GM18517 (cell line): ENCODE results near the gene OSBPL2.
A peak's percentile ranks its signal among the peaks of the same experiment; 100 is the strongest.

ENCODE experiments used
- ATAC-seq: cut with Tn5 transposase; IDR thresholded peaks from one replicate; pipeline ENCODE4 v1.9.1; 2021; ENCODE audit warnings: mild to moderate bottlenecking, moderate library complexity; ENCODE audit not compliant: unreplicated experiment

OSBPL2 gene

DNA sequence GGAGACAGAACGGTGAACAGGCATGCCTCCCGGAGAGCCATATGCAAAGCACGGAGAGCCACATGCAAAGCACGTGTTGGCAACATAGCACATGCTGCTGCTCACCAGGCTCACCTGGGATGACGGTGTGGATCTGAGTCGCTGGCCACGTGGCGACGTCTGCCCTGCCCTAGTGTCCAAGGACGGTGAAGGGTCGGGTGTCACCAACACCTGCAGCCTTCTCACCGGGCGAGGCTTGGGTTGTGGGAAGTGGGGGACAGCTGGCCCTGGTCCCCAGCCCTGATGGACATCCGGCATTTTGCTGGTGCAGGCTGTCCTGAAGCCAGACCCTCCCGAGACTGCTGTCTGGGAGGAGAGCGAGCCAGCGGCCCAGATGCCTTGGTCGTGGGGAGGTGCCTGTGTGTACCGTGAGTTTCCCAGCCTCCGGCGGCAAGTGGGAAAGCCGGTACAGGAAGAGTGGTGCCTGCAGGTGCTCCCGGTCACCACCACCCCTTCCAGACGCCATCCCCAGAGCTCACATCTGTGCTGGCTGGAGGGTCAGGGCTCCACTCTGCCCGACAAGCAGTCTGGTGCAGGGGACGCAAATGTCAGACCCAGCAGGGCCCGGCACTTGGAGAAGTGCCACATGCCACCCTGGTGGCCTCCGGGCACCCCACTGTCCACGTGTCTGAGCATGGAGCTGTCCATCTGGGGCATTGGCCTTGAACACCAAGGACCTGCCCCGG is 58.6 kb downstream of the OSBPL2 start:
- no peak for ATAC-seq

DNA sequence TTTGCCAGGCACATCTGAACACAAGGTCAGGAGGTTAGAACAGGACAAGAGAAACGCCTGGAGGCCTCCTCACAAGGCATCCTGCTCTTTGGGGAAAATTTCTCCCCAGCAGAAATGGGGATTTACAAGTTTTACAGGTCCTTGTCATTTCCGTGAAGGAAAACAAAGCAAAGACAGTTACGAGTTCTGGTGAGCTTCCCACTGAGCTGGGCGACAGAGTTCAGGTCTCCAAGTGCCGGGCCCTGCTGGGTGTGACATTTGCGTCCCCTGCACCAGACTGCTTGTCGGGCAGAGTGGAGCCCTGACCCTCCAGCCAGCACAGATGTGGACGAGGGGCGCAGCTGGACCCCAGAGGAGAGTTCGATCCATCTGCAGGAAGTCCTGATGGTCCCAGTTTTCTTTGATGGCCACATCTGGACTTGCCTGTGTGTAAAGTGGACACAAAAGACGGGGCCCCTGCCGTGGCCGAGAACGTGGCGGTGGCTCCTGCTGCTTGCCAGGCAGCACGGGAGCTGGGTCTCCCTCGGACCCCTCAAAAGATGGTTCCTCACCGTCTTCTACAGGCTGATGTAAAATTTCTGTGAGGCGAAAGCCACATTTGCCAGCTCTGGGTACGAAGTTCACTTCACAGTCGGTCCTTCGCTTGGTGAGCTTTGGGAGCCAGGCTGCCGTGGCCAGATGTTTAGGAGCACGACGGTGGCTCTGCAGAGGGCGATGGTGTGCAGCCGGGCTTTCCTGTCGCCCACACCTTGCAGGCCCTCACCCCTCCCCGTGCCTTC is 59.3 kb downstream of the OSBPL2 start:
- ATAC-seq: no peak

DNA sequence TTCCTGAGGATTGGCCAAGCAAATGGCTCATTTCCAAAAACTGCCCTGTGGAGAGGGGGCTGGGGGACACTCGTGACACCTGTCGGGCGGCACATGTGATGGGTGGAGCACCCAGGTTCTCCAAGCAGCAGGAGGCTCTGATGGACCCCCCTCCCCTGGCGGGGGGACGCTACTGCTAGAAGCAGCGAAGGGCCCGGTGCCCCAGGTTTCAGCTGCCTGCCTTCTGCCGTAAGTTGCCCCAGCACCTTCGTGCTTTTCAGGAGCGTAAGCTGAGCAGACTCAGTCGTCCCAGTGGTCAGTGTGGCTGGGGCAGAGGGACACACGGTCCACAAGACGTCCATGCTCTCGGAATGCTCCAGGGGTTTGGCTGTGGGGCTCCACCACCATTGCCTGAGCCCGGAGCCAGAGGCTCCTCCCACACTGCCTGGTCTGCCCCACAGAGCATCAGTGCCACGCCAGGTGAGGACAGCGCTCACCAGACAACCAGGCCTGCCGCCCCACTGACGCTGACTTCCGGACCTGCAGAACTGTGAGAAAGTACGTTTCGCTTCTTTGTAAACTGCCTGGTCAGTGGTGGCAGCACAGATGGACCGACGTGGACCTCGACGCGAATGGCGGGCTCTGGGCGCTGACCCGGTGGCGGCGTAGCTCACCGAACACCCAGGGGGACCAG is 60.4 kb downstream of the OSBPL2 start:
- no peak for ATAC-seq

DNA sequence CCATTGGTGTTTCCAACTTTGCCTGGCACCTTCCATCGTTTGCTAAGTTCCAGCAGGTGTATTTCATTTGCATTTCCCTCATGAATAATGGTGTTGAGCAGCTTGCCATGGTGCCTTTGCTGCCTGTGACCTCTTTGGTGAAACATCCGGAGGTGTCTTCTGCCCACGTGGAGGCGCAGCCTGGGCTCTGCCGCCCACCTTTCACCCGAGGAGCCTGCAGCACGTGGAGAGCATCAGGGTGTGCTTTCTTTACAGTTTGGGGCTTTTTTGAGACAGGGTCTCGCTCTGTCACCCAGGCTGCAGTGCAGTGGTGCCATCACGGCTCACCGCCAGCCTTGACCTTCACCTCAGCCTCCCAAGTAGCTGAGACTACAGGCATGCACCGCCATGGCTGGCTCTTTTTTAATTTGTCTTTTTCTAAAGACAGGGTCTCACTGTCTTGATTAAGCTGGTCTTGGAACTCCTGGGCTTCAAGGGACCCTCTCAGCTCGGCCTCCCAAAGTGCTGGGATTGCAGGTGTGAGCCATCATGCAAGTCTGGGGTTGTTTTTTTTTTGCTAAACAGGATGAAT is 61.4 kb downstream of the OSBPL2 start:
- ATAC-seq: no peak

DNA sequence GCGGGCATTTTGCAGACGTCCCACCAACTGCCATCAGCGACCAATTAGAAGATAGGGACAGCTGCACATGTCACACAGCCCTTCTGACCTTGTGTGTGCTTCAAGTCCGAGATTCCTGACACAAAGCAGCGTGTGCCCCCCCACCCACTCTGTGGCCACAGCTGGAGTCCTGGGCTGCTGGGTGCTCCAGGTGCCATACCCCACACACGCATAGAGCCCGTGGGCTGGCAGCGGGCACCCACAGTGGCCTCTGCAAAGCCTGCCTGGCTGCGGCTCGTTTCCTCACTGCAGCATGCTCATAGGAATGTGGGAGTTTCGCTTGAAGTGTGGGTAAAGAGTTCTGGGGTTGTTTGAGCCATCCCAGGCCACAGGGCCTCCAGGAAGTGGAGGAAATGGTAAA is 62.0 kb downstream of the OSBPL2 start:
- no peak for ATAC-seq

DNA sequence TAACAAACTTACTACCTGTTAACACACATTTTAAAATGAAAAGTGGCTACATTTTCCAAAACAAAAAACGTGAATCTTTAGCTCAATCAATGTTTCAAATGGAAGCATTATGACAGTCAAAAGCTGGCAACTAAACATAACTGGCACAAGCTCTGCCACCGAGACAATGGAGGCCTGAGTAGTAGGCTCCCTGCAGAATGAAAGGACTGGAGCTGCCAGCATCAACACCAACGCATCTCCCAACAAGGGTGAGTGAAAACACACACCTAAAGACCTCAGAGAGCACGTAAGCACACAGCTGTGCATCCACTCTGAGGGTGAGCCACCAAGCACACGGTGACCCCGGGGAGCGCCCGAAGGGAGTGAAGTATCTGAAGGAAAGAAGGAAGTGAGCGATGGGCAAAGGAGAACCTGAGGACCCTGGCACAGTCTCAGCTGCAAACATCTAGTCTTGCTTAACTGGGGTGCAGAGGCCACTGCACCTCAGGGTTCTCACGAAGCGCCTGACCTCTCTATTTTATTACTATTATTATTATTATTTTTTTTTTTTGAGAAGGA is 62.9 kb downstream of the OSBPL2 start:
- no peak for ATAC-seq

DNA sequence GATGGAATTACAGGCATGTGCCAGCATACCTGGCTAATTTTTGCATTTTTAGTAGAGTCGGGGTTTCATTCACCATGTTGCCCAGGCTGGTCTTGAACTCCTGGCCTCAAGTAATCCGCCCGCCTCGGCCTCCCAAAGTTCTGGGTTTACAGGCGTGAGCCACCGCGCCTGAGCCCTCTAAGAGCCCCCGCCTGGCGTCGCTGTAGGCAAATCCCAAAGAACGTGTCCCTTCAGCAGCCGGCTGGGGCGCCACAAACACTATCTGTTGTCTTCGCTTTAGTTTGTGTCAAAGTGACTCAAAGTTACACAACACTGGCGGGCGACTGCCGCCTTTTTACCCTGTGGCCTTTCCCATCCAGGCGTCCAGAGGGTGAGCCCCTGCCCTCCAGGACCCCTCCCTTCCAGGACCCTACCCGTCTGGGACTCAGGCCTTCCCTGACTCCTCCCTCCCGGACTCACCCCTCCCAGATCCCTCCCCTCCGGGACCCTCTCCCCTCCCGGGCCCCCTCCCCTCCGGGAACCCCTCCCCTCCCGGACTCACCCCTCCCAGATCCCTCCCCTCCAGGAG is 63.5 kb downstream of the OSBPL2 start:
- peak; percentile 38 for ATAC-seq

DNA sequence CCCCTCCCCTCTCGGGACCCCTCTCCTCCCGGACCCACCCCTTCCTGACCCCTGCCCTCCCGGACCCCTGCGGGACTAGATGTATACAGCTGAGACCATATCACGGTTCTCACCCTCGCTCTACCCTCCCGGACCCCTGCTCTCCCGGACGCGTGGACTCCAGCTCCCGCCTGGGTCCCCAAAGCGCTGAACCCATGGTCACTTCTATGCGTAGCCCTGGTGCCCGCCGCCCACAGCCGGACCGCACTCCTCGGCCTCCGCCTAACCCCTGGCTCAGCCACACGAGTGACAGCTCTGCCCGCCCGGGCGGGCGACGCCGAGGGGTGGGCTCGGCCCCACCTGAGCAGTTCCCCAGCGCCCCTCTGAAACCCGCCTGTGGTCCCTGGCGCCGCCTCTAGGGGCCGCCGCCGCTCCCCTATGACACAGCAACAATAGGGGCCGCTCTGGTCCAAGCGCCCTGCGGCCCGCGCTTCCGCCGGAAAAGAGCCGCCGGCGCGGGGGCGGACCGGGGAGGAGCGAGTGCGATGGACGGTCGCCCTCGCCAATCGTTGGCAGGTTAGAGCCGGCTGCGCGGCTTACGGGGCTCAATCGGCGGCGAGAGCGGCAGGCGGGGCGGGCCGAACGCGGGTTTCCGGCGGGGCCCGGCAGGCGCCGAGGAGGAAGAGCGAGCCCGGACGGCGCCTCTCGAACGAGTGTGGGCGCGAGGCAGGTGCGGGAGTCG is 64.2 kb downstream of the OSBPL2 start, which contains the start of gene ADRM1:
TSS of gene ADRM1 (plus strand) at position 657 of the 721 bp plus-strand sequence. CDS start 572 bp downstream, outside the sequence.
- peak; percentile 84 for ATAC-seq

DNA sequence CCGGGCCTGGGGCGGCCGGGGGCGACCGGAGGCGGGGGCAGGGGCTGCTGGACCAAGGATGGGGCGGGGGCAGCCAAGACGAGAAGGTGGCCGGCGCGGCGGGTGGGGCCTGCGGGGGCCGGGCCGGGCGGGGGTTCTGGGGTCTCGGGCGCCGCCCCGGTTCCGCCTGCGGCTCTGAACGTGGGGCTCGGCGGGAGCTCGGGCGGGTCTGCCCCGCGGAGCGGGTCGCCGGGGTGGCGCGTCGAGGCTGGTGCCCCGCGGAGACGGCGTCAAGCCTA is 64.7 kb downstream of the OSBPL2 start:
- ATAC-seq: no peak

DNA sequence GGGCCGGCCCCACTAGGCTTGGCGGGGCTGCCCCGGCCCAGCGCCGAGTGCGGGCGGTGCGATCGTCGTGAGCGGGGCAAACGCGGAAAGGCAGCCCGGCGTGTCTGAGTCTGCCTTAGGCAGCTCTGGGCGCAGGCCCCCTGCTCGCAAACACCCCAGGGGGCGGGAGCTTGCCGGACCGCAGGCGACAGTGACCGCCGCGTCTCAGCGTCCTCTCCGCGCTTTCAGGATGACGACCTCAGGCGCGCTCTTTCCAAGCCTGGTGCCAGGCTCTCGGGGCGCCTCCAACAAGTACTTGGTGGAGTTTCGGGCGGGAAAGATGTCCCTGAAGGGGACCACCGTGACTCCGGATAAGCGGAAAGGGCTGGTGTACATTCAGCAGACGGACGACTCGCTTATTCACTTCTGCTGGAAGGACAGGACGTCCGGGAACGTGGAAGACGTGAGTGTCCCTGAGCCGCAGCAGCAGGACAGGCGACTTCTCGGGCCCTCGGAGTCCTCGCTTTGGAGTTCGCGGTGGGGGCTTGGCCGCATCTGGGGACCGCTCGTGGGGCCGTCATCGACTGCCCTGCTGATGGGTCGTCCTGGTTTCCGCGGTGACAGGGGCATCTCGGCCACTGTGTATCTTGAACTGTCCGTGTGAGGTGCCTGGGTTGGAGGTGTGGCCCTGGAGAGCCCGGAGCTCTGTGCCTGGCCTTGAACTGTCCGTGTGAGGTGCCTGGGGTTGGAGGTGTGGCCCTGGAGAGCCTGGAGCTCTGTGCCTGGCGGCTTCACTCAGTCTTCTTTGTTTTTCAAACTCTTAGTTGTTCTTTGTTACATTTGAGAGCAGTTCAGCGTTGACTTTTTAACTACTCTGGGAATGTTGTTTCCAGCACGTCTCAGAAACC is 65.3 kb downstream of the OSBPL2 start:
- peak; percentile 9 for ATAC-seq

DNA sequence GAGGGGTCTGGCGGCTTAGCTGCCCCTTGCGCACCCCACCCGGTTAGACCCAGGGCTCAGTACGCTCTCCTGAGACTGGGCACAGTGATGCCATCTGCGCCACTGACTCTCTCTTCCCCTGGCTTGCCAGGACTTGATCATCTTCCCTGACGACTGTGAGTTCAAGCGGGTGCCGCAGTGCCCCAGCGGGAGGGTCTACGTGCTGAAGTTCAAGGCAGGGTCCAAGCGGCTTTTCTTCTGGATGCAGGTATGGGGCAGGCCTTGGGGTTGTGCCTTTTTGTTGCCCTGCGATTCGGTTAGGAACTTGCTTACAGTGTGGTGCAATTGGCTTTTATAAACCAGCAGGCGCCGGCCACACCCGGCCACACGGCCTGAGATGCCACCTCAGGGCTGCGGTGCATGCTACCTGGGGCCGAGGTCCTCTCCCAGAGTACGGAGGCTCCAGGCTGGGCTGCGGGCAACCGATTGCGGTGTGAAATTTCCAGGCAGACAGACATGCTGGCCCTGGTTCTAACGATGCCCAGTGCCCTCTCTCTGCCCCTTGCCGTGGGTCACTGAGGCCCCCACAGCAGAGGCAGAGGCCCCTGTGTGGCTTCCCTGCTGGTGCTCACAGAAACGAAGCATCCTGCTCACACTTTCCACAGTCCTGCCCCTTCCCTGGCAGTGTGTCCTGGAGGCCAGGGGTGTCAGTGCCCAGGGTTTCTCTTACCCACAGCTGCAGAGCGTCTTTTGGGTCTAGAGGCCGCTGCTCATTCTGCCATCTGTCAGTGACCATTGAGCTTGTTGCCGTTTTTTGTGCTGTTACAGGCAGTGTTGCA is 66.2 kb downstream of the OSBPL2 start:
- no peak for ATAC-seq

DNA sequence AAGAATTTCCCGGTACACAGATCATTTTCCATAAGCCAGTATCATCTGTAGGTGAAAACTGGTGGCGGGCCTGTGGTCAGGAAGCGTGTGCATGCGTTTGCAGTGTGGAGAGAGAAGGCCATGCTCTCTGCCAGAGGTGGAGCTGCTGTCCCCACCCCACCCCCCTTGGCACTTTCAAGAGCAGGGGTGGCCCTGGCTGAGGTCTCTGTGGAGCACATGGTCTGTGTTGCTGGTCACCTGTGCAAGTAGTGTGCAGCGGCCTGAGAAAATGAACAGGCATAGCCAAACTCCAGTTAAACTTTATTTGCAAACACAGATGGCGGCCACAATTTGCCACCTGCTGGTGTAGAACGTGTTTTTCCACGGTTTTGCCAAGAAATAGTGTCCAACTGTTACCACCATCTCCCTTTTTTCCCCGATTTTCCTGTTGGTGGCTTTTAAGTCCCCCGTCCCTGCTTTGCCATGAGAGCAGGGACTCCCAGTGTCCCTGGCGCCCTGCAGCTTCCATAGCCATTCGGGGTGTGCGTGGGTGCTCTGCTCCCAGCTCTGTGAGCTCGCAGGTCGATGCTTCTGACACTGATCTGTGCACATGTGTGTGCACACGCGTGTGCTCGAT is 66.9 kb downstream of the OSBPL2 start:
- ATAC-seq: no peak

DNA sequence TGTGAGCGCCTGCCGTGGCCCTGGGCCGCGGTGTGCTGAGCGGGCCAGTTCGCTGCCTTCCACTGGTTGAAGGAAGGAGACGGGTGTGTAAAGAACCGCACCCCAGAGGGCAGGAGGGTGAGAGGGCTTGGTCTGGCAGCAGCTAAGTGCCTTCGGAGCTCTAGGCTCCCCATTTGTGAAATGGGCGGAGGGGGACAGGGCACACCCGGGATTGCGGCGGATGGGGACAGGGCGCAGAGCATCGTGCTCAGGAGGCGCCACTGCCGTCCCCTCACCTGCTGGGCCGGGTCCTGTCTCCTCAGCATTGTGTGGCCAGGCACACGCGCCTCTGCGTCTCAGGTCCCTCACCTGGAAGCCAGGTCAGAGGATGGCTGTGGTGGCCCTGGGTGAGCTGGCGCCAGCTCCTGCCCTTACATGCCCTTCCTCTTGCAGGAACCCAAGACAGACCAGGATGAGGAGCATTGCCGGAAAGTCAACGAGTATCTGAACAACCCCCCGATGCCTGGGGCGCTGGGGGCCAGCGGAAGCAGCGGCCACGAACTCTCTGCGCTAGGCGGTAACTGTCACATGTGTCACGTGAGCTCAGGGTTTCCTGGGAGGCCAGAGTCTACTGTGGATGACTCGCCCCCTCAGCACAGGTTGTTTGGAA is 67.6 kb downstream of the OSBPL2 start:
- no peak for ATAC-seq

DNA sequence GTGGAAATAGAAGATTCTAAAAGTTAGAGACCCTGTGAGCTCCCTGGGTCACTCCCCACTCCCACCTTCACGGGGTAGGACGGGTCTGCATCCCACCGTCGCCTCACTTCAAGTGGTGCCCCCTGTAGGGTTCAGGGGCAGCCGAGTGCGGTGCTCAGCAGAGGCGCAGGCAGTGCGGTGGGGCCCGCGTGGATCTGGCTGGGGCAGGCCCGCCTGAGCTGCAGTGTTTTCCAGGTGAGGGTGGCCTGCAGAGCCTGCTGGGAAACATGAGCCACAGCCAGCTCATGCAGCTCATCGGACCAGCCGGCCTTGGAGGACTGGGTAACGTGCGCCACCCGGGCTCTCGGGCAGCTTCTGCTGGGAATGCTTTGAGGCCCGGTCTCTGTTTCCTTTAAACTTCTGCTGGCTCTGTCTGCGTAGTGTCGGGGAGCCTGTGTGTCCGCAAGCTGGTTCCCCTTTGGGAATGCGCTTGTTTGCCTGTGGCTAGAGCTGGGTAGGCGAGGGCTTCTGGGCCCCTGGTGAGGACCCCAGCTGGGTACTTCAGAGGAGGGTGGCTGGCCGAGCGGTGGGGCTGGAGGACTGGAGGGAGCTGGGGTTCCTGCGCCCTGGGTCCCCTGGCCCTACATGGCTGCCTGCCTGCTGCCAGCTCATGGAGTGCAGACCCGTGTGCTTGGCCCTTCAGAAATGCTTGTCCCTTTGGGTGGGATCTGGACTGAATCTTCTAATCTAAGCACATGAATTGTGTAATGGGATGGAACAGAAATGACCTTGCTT is 68.3 kb downstream of the OSBPL2 start:
- no peak for ATAC-seq

DNA sequence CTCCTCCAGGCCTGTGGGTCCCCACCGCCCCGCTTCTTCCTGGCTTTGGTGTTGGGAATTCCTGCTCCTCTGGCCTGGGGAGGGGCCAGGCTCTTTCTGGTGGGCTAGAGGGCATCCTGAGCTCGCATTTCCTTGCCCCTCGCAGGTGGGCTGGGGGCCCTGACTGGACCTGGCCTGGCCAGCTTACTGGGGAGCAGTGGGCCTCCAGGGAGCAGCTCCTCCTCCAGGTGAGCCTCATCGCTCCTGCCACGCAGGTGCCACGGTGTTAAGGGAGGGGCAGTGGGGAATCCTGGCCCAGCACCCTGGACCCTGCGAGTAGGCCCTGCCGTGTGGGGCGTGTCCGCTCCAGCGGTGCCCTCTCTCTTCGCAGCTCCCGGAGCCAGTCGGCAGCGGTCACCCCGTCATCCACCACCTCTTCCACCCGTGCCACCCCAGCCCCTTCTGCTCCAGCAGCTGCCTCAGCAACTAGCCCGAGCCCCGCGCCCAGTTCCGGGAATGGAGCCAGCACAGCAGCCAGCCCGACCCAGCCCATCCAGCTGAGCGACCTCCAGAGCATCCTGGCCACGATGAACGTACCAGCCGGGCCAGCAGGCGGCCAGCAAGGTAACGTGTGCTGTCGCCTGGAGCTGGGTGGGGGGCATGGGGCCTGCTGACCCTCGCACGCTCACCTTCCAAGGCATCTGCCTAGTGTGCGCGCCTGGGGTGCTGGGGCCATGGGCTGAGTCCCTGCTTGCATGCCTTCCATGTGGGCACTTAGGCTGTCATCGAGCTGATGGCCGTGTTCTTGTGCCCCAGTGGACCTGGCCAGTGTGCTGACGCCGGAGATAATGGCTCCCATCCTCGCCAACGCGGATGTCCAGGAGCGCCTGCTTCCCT is 69.1 kb downstream of the OSBPL2 start:
- no peak for ATAC-seq
